Heart left ventricle (tissue), 13 donors: ENCODE measurements around the gene OLFML2B.

Experiments
- CTCF ChIP-seq, 12 donors: fragments of 200-600 bp; sonication (generic) in 4 of 12; IDR thresholded peaks; one replicate each; pipeline versions ENCODE4 v1.5.0 to v1.8.0; 2018 to 2022; ENCODE audit warnings: antibody characterized with exemption in 12 of 12, mild to moderate bottlenecking in 5 of 12
- POLR2A ChIP-seq, 2 donors: fragments of 450-650 bp; IDR thresholded peaks; one replicate each; pipeline ENCODE4 v1.6.1; 2017; ENCODE audit warnings: antibody characterized with exemption in 2 of 2, mild to moderate bottlenecking in 2 of 2, moderate library complexity in 2 of 2
- donor health status: ischemic (EF 13 %, LVEDD 7.1; RV severe dilation, severe dysfunction).
- donor health status: DM: no; HTN: yes; CAD: no.
- donor health status: DM: no; HTN: no; CAD: no.
- donor health status: ischemic (EF 25% LVEDD 6.9; RV normal size, moderate dysfunction).
- donor health status: ischemic (EF 25% LVEDD 5.7; RV mildly dilated, moderate dysfunction).
- donor health status: ischemic (EF 35%, LVEDD 5.7; RV mildly dilated, moderate dysfunction).
- donor health status: nonischemic (EF 11% LVEDD 7.7; RV severe dilation, severe dysfunction).
- donor health status: DM: yes; HTN: yes; CAD: no.
- donor health status: PGD.
- donor health status: ischemic (EF 29% LVEDD 5.4; RV normal size, mild dysfunction).
- donor health status: nonischemic (EF 23%, LVEDD 6.1; RV moderate dilation, normal function).

GRCh38 chr1:162019006-162019405 is 4.7 kb downstream of the OLFML2B start:
- TF ChIP-seq CTCF (IDR thresholded peaks at IDR 0.05) (no peak), POLR2A (IDR thresholded peaks at IDR 0.05) (no peak)
